Middle frontal gyrus (tissue), 1 donor: ENCODE results near the gene TCEA2.

ENCODE experiments used
- DNase-seq: peaks from one replicate; pipeline ENCODE4 v3.0.0-alpha.2; 2015; ENCODE audit warnings: low spot score; ENCODE audit errors: extremely low spot score

TCEA2 gene

GRCh38 chr20:64062596-64063388 is at the start of gene TCEA2:
TCEA2 (plus strand) TSS chr20:64063198; CDS start chr20:64063313, 115 bp downstream.
- DNase-seq, result peak; percentile 93

GRCh38 chr20:64015635-64016034 is 47.4 kb upstream of the TCEA2 start:
- DNase-seq, result no peak

GRCh38 chr20:64021124-64021975 is 41.6 kb upstream of the TCEA2 start:
- no peak for DNase-seq

DNA sequence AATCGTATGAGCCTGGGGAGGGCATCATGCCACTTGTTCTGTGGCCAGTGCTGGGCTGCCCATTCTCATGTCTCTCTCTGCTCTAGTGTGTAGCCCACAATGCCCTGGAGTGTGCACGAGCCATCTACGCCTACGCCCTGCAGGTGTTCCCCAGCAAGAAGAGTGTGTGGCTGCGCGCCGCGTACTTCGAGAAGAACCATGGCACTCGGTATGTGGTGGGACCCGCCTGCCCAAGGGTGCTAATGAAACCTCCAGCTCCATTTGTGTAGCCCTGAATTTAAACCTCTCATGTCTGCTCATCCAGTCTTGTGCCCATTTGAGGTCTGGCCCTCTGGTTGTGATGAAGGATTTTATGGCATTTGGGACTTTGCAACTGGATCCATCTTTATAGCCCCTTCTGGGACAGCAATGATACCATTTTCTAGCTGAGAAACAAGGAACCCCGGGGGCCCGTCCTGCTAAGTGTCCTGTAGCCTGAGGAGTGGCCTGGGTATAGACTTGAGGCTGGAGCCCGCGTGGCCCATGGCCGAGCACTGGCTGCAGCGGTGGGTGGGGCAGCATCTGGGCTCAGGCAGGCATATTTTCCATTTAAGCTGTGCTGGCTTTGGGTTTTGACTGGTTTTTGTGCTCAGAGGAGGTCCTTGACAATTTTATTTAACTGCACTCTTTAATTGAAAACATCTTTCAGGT is 40.2 kb upstream of the TCEA2 start:
- no peak for DNase-seq

GRCh38 chr20:64023361-64024140 is 39.4 kb upstream of the TCEA2 start:
- DNase-seq, result no peak

DNA sequence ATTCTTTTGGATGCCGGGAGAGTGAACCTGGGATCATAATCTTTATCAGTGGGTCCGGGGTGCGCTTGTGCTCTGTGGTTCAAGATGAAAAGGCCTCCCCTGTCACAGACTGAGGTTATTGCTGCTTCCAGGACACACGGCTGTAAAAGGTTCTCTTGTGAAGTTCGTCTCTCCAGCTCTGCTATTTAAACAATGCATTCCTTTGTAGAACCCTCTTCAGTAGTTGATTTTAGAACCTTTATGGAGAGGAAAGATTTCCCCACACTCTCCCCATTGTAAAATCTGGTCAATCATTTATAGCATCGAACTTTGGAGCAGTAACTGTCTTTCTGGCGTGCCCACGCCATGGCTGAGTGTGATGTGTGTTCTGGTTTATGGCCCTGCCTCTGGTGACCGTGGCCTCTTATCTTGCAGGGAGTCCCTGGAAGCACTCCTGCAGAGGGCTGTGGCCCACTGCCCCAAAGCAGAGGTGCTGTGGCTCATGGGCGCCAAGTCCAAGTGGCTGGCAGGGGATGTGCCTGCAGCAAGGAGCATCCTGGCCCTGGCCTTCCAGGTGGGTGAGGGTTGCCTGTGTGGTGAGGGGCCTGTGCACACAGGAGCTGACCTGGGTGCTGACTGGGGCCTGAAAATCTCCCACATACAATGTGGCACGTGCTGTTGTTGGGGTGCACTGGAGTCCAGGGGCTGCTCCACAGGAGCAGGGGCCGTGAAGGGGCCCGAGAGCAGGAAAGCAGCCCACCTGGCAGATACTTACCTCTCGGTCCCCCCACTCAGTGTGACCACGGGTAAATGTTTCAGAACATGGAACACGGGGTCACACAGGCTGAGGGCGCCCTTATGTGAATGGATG is 38.6 kb upstream of the TCEA2 start:
- no peak for DNase-seq

DNA sequence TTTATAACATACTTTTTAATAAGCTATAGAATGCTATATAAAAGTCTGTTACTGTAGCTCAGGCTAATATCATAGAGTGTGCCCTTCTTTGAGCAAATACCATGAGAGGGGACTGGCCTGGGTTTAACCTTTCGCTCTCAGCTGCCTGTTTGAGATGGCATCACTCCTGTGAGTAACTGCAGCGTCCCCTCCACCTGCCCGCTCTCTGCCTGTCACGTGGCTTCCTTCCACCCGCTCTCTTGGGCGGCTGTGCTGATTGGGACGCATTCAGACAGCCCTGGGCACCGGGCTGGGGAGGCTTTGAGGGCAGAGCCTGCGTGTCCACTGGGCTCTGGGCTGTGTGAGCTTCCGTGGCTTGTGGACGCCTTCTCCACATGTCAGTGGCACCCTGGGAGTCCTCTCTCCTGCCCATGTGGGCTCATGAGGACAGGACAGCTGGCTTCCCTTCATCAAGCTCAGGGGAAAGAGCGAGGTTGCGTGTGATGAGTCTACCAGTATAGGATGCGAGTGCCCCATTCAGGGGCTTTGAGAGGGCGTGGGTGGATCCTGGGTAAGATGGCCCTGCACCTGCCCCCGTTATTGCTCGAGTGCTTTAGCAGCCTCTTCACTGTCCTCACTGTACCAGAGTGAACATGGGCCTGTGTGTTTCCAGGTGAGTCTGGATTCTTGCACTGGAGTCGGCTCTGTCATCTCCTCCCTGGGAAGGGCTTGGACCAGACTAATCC is 37.7 kb upstream of the TCEA2 start:
- DNase-seq, result no peak

- DNase-seq, result no peak
Measured at GRCh38 chr20:64025826-64026412, 37.1 kb upstream of the TCEA2 start.

GRCh38 chr20:64027981-64028685 is 34.9 kb upstream of the TCEA2 start:
- no peak for DNase-seq

DNA sequence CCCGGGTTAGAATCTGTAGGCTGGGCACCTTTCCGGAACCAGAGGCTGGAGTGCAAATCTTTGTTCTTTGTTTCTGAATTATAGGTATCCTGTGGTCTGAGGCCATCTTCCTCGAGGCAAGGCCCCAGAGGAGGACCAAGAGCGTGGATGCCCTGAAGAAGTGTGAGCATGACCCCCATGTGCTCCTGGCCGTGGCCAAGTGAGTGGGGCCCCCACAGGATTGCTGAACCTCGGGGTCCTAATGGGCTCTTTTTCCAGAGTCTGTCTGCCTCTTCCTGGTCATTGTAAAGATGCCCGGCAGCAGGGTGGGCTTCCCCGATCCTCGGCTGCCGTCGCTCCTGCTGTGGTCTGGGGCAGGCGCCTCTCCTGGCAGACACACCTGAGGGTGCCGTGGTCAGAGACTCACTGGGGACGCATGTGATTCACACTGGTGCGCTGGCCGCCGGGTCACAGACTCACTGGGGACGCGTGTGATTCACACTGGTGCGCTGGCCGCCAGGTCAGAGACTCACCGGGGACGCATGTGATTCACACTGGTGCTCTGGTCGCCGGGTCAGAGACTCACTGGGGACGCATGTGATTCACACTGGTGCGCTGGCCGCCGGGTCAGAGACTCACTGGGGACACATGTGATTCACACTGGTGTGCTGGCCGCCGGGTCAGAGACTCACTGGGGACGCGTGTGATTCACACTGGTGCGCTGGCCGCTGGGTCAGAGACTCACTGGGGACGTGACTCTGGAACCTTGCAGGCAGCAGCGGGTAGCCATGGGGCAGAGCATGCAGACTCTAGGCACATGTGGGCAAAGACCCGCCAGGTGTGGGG is 33.5 kb upstream of the TCEA2 start:
- no peak for DNase-seq

DNA sequence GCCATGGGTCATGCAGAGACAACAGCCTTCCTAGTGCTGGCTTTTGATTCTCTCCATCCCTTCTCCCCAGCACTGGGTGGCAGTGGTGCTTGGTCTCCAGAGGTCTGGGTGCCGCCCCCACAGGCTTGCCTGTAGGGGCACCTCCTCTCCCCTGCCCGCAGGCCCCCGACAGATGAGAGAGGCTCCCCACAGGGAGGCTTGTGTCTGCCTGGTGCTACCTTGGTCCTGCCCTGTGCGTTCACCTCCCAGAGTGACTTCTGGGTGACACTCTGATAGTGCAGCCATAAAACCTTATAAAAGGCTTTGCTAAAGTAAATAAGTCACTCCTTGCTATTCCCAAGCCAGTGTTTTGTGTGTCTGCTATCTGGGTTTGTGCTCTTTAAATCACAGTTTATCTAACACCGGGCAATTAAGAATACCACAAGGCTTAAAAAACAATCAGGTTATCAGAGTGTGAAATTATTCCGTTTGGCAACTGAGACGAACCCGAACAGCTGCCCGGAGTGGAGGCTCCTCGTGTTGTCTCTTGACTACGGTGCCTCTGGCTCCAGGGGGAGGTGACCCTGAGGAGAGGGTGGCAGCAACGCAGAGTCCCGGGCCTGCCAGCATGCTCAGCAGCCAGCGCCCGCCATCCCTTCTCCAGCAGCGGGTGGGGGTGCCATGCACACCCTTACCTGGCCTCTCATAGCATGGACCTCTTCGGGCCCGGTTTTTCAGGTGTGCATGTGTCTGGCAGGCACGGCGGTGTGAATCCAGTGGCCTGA is 32.4 kb upstream of the TCEA2 start:
- DNase-seq, result no peak

DNA sequence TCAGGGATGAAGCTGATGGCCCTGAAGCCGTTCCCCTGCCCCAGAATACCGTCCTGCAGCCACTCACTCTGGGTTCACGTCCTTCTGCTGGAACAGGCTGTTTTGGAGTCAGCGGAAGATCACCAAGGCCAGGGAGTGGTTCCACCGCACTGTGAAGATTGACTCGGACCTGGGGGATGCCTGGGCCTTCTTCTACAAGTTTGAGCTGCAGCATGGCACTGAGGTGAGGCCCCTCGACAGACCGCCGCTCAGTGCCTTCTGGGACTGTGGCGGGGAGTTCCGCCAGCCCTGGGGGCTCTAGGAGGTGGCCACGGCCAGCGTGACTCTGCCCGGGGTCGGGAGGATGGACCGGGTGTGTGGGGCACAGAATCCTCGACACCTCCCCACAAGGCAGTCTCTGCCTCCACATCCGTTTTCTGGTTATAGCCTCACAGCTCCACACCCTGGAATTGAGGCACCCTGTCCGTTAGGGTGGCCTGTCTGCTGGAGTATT is 31.1 kb upstream of the TCEA2 start:
- no peak for DNase-seq

DNA sequence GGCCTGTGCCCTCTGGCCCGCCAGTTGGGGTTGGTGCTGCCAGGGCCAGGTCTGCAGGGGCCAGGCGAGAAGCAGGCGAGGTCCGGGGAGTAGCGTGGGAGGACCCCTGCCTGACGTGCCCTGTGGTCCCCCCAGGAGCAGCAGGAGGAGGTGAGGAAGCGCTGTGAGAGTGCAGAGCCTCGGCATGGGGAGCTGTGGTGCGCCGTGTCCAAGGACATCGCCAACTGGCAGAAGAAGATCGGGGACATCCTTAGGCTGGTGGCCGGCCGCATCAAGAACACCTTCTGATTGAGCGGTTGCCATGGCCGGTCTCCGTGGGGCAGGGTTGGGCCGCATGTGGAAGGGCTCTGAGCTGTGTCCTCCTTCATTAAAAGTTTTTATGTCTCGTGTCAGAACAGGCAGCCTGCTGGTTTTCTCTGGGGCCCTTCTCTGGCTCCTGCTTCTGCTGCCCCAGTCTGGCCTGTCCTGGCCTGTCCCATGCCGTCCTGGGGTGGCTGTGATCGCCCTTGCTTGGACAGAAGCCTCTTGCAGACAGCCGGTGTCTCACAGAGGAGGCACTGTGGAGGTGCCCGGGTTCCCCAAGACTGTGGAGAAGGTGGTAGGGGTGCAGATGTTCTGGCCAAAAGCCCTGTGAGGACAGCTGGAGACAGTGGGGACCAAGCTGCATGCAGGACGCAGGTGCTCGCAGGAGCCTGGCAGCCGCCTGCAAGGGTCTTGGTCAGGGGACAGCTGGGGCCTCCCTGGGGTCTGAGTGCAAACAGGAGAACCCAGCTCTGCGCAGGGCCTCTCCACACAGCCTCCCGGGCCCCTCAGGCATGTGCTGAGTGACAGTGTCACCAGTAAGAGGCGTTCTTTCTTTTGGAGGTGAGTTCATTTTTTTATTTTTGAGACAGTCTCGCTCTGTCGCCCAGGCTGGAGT is 30.0 kb upstream of the TCEA2 start:
- DNase-seq, result no peak

GRCh38 chr20:64033981-64034493 is 29.0 kb upstream of the TCEA2 start:
- no peak for DNase-seq
